Measurements from ENCODE around the gene PEA15. TPM values are rescaled to one million over a fixed set of nuclear protein-coding genes. Genes with fewer than 3 reads are reported as not detected.

PEA15 gene
- total and polyA plus RNA-seq, 2 donors (not counting 3 experiments of a cell fraction or from before 2014, with no cell fraction given): 250 to 304 TPM

DNA sequence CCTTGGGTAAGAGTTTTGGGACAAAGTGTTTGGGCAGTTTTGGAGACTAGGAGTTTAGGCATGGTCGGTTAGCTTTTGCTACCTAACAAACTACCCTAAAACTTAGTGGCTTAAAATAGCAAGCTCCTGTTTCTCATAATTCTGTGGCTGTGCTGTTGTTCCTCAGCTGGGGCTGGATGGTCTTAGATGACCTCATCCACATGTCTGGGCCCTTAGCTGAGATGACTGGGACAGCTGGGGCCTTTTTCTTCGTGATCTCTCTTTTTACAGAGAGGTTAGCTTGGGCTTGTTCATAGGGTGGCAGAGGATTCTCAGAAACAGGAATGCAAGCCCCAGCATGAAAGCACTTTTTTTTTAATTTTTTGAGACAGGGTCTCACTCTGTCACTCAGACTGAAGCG, 47.2 kb upstream of the PEA15 start:
- no peak overlapping the region for H2AFZ ChIP-seq (ENCODE audit: low read depth, low read length)
- intact Hi-C loops (cut with micrococcal nuclease): no loop called here

More for the DNA sequence above, 47.2 kb upstream of the PEA15 start:
- FAIRE-seq (no peak), DNase-seq (ENCODE audit: low read depth, low spot score) (no peak)
- CTCF ChIA-PET: no interaction called here
- dilution Hi-C loops (cut with MboI; ENCODE audit: extremely low pct_ligation_motif_present, low sequenced_read_pairs): no loop called here
- no peak overlapping the region for H3K27ac ChIP-seq (ENCODE audit: insufficient read depth, low read depth, low read length)
- no peak overlapping the region for H3K4me3 ChIP-seq (replicated peaks in 1 of 3; ENCODE audit: insufficient read depth in 1 of 3, low read depth in 1 of 3, low read length in 3 of 3)
- no peak overlapping the region for H3K4me2 ChIP-seq (ENCODE audit: insufficient read depth, low read length)
- no peaks in the 10 kb centered on the region for H3K9me3 ChIP-seq (replicated peaks; ENCODE audit: control insufficient read depth, insufficient read depth, low read length)
- no peaks in the 10 kb centered on the region for H4K20me1 ChIP-seq (replicated peaks; ENCODE audit: control insufficient read depth, extremely low read depth, insufficient read depth, low read length)
- no peak overlapping the region for H3K9ac ChIP-seq (replicated peaks; ENCODE audit: extremely low read depth, insufficient read depth, low read length)
- peaks cover 10 to 11% of the 10 kb centered on the region in 2 experiments for H3K27me3 ChIP-seq (ENCODE audit: control insufficient read depth in 2 of 2, insufficient read depth in 2 of 2, low read length in 2 of 2)
- H3K79me2 ChIP-seq (ENCODE audit: control insufficient read depth, insufficient read depth, low read length): no peaks in the 10 kb centered on the region
- H3K9me1 ChIP-seq (replicated peaks; ENCODE audit: control insufficient read depth, extremely low read depth, insufficient read depth, low read length): no peaks in the 10 kb centered on the region
- H3K4me1 ChIP-seq (ENCODE audit: control insufficient read depth, extremely low read depth, insufficient read depth, low read length): no peaks in the 10 kb centered on the region
- H3K36me3 ChIP-seq (ENCODE audit: control insufficient read depth in 2 of 2, extremely low read depth in 1 of 2, insufficient read depth in 2 of 2, low read length in 2 of 2): no peaks in the 10 kb centered on the region
- POLR2A ChIA-PET: no interaction called here
- TF ChIP-seq POLR2A (IDR thresholded peaks at IDR 0.05; ENCODE audit: low read depth, low read length): no peak
- TF ChIP-seq GATA2 (IDR thresholded peaks at IDR 0.05; ENCODE audit: insufficient read depth, insufficient read length, low read depth, low read length): no peak
- TF ChIP-seq, protein P1, sequence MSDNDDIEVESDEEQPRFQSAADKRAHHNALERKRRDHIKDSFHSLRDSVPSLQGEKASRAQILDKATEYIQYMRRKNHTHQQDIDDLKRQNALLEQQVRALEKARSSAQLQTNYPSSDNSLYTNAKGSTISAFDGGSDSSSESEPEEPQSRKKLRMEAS (IDR thresholded peaks at IDR 0.05; ENCODE audit: insufficient read depth, insufficient read length): no peak
- TF ChIP-seq JUN (IDR thresholded peaks at IDR 0.05; ENCODE audit: borderline replicate concordance, insufficient read depth, insufficient read length, low read depth): no peak
- TF ChIP-seq FOS (IDR thresholded peaks at IDR 0.05; ENCODE audit: borderline replicate concordance, insufficient read depth, low read length): no peak
- TF ChIP-seq POLR2AphosphoS5 (IDR thresholded peaks at IDR 0.05; ENCODE audit: insufficient read depth, low read depth, low read length): no peak
- TF ChIP-seq, protein P2, sequence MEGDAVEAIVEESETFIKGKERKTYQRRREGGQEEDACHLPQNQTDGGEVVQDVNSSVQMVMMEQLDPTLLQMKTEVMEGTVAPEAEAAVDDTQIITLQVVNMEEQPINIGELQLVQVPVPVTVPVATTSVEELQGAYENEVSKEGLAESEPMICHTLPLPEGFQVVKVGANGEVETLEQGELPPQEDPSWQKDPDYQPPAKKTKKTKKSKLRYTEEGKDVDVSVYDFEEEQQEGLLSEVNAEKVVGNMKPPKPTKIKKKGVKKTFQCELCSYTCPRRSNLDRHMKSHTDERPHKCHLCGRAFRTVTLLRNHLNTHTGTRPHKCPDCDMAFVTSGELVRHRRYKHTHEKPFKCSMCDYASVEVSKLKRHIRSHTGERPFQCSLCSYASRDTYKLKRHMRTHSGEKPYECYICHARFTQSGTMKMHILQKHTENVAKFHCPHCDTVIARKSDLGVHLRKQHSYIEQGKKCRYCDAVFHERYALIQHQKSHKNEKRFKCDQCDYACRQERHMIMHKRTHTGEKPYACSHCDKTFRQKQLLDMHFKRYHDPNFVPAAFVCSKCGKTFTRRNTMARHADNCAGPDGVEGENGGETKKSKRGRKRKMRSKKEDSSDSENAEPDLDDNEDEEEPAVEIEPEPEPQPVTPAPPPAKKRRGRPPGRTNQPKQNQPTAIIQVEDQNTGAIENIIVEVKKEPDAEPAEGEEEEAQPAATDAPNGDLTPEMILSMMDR (IDR thresholded peaks at IDR 0.05; ENCODE audit: extremely low read depth in 1 of 2, insufficient read depth in 1 of 2, low read depth in 1 of 2, low read length in 2 of 2): no peak
- TF ChIP-seq EZH2 (IDR thresholded peaks at IDR 0.05; ENCODE audit: borderline replicate concordance, low read depth, low read length, severe bottlenecking): no peak
- no peak for TF ChIP-seq MYC (IDR thresholded peaks at IDR 0.05; ENCODE audit: low read depth, low read length)
- BruUV-seq (replicated peaks): no TSS peak

All from endothelial cell of umbilical vein (primary cell).